TTC549 (cell line): ENCODE data around the gene DDIT3.
"Not testable (repeated sequence)": the region's sequence is repeated elsewhere in the genome, so short reads cannot be mapped to it uniquely, and the experiment has no call there.

Source experiments
- FAIRE-seq: peaks from 2 replicates; lab custom pipeline; 2012; peaks lifted over from hg19 to GRCh38; lab: Jason Lieb, UNC

The DDIT3 gene, protein sequence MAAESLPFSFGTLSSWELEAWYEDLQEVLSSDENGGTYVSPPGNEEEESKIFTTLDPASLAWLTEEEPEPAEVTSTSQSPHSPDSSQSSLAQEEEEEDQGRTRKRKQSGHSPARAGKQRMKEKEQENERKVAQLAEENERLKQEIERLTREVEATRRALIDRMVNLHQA

DNA sequence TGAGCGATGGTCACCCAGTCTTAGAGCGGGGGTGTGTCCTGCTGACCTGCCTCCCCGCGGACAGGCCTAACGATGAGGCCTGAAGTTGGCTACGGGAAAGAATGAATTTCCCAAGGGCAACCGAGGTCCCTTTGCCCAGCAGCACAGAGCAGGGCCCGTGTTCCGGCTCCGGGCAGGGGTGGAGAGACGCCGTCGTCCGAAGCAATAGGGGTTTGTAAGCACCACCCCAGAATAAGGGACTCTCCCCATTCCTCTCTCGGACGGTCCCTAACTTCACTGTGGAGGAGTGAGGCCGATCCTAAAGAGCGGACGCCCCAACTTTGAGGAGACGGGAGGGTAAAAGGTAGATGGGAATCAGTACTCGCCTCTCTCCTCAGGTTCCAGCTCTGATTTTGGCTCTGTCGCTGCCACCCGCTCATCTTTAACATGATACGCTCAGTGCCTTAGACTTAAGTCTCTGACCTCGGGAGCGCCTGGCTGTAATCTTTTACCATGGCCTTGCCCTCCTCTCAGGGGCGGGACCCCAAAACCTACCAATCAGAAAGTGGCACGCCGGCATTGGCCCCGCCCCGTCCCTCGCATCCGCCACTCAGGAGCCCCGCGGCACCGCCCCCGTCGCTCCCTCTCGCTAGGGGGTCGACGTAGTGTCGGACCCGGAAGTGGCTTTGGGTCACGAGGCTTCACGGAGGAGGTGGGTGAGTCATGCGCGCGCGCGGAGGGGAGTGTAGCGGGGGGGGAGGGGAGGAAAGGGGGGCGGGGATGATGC, at the start of gene DDIT3:
DDIT3 (minus strand) TSS at position 462 of the 766 bp plus-strand sequence. CDS start 3,108 bp downstream, outside the sequence.
- peak; percentile 82 for FAIRE-seq

DNA sequence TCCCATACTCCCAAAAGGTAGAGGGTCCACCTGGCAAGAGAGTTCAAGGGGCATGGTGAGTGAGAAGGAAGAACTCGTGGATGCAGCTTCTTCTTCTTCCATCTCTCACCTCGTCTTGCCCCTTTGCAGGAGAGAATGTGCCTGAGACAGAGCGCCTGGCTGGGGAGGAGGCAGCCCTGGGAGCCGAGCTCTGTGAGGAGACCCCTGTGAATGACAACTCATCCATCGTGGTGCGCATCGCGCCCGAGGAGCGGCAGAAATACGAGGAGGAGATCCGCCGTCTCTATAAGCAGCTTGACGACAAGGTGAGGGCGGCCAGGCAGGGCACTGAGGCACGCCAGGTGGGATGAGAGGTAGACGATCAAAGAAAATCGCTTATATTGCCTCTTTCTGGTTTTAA, 49.5 kb upstream of the DDIT3 start:
- no peak for FAIRE-seq

DNA sequence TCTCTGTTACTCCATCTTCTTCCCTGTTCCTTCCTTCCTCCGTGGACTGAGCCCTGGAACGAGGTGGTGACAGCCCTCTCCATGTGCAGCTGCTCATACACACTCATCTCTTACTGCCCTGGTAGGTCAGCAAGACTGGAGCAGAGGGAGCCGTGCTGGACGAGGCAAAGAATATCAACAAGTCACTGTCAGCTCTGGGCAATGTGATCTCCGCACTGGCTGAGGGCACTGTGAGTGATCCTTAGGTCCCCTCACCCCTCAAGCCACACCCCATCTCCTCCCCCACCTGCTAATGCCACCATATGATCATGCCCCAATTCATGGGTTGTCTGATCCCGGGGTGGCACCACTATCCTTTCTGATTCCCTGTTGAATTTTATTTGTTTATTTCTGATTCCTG, 48.5 kb upstream of the DDIT3 start:
- FAIRE-seq: no peak

DNA sequence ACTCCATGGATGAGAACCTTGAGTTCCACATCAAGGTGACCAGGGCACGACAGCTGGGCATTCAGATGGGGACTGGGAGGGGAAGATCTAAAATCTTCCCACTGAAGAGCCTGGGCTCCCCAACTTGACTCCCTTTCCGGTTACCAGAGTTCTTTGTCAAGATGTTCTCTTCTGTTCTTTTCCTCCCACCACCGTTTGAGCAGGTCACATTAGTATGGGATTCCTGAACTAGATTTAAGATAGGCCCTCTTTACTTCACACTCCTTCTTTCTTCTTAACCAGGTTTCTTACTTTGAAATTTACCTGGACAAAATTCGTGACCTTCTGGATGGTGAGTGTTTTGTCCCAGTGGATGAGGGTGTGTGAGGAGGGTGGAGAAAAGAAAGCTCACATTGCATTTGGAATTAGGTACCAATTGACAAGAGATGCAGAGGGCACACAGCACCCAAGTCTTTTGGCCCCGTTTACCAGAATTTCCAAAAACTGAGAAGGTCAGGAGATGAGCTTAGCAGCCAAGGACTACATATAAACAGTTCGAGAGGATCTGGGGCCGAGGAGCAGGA, 43.9 kb upstream of the DDIT3 start:
- FAIRE-seq: no peak

DNA sequence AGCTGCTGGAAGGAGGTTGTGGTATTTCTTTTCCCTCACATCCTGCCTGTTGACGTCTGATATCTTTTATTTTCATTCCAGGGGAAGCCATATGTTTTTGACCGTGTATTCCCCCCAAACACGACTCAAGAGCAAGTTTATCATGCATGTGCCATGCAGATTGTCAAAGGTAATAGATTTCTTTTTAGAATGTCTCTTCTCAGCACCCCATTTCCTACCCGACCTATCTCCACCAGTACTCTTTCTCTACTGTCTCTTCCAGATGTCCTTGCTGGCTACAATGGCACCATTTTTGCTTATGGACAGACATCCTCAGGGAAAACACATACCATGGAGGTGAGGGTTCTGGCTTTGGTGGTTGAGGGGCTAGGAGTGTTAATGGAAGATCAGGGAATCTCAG, 43.0 kb upstream of the DDIT3 start:
- FAIRE-seq: no peak

DNA sequence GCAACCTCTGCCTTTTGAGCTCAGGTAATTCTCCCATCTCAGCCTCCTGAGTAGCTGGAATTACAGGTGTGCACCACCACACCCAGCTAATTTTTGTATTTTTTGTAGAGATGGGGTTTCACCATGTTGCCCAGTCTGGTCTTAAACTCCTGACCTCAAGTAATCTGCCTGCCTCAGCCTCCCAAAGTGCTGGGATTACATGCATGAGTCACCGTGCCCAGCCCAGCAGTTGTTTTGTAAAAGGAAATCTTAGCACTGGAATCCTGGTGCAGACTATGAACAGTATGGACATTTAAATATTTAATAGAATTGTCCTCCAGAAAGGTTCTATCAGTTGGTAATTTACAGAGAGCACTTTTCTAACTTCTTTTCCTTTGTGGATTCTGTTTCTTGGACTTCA, 40.8 kb upstream of the DDIT3 start:
- FAIRE-seq: not testable (repeated sequence)

DNA sequence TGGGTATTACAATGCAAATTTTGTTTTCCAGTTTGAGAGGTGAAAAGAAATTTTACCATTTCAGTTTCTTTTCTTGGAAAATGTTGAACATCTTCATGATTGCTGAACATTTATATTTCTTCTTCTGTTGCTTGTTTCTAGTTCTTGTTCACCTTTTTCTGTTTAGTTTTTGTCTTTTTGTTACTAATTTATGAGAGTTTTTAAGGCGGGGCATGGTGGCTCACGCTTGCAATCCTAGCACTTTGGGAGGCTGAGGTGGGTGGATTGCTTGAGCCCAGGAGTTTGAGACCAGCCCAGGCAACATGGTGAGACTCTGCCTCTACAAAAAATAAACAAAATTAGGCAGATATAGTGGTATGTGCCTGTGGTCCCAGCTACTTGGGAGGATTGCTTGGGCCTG, 40.2 kb upstream of the DDIT3 start:
- no peak for FAIRE-seq

DNA sequence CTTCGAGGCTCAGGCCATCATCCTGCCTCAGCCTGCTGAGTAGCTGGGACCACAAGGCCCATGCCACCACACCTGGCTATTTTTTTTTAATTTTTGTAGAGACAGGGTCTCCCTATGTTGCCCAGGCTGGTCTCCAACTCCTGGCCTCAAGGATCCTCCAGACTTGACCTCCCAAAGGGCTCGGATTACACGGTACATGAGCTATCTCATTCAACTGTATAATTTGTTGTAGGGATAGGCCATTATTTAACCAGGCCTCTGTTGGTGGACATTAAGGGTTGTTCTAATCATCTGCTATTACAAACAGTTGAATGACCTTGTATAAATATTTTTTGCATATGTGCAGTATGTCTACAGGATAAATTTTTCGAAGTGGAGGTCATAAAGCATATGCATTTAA, 38.5 kb upstream of the DDIT3 start:
- FAIRE-seq: no peak

DNA sequence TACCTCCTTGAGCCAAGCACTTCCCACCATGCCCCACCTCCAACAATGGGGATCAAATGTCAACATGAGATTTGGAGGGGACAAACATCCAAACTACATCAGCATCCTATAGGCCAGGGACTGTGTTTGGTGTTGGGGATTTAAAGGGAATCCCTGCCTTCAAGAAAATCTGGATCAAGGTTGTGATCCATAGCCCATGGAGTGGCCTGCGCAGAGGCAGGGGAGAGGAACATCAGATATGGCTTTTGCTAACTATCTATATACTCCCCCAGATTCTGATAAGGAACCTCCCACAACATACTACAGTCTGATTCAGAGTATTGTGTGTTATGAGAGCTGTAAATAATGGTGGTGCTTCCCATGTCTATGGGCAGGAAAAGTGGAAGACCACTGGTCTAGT, 34.6 kb upstream of the DDIT3 start:
- FAIRE-seq: no peak

DNA sequence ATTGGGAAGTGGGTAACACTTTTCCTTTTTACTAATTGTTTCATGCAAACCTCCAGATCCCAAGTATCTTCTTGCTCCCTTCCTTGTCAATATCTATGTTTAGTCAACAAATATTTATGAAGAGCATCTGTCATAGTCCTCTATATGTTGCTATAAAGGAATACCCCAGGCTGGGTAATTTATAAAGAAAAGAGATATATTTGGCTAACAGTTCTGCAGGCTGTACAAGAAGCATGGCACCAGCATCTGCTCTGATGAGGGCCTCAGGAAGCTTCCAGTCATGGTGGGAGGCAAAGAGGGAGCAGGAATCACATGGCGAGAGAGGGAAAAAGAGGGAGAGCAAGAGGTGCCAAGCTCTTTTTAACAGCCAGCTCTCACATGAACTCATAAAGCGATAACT, 34.1 kb upstream of the DDIT3 start:
- no peak for FAIRE-seq

DNA sequence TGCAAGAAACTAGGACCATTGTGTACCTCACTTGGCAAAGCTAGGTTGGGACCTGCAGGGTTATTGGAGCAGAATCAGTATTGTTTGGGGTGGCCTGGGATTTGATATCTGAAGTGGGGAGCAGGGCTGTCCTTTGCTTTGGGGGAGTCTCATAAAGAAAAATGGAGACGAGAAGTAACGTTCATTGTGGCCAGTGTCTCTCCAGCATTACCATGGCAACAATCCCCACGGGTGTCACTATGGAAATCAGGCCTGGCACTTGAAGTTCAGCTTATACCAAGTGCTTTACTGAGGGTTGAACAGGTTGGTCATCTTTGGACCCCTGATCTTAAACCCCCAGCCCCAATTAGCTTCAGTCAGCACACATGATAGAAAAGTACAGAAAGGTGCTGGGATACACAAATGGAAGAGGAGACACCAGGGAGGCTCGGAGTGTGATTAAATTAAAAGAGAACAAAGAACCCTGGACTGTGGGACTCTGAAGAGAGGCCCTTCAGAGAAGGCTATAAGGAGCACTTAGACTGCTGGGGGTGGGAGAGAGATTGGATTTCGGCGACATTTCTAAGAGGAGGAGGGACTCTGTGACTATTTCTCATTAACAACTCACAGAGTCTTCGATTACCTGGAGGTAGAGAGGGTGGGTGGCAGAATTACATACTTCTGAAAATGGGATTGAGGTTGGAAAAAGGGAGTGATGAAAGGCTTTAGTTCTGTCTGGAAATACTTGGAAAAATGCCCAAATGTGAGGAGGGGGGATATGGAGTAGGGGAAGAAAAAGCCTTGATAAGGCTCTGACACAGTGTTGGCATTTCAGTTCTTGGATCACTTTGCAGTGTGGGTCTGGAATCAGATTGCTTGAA, 33.3 kb upstream of the DDIT3 start:
- FAIRE-seq: no peak

DNA sequence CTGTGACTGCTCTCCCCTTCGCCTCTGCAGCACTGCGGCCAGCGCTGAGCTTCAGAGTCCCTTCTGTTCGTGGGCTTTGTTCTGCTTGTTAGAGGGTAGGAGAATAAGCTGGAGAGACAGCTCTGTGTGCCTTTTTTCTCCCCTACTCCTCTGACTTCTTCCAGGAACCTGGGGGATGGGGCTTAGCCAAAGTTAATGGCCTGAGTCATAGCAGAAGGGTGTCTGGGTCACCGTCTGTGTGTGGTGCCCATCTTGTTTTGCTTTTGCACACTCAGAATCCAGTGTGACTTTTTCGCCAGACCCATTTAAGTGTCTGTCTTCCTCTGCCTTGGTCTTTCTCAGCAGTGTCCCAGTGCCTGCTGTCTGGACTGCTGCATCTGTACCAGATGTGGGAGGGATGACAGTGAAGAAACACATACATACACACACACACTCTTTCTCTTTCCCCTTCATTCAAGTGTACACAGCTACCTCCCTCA, 32.6 kb upstream of the DDIT3 start:
- FAIRE-seq: no peak

DNA sequence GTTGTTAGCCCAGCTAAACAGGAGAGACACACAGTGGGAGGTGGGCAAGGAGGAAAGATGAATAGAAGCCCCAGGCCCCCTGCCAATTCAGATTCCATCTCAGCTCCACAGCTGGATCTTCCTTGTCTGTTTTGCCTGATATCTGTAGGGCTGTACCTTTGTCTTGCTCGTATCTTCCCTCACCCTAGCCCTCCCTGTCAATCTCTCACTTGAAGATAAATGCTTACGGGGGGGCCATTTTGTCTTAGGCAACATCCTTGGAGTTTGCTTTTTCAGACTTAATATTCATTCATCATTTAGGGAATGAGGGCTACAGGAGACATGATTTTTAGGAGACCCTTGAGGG, 32.0 kb upstream of the DDIT3 start:
- no peak for FAIRE-seq

DNA sequence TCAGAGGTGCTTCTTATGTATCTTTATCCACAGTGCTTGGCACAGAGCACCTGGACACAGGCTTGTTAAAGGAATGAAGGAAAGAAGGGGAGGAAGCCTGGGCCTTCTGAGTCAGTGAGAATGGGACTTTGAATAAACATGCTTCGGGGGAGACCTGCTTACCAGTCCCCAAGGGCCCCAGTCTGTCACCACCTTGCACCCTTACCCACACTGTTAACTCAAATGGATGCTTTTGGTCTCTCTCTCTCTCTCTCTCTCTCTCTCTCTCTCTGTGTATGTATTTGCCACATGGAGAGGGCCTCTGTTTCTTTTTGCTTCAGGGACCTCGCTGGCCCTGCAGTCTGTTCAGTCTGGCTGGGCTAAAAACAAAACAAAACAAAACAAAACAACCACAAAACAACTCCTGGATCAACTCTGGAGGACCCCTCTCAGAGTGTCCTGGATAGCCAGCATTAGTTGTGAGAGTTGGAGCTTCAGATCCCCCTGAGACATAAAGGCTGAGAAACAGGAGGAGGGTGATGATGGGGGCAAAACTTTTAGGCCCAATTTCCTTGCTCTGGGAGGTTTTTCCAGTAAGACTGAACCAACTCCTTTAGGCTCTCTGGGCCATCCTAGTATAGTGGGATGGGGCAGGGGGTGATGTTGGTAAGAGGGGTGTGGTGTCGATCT, 31.5 kb upstream of the DDIT3 start:
- no peak for FAIRE-seq

DNA sequence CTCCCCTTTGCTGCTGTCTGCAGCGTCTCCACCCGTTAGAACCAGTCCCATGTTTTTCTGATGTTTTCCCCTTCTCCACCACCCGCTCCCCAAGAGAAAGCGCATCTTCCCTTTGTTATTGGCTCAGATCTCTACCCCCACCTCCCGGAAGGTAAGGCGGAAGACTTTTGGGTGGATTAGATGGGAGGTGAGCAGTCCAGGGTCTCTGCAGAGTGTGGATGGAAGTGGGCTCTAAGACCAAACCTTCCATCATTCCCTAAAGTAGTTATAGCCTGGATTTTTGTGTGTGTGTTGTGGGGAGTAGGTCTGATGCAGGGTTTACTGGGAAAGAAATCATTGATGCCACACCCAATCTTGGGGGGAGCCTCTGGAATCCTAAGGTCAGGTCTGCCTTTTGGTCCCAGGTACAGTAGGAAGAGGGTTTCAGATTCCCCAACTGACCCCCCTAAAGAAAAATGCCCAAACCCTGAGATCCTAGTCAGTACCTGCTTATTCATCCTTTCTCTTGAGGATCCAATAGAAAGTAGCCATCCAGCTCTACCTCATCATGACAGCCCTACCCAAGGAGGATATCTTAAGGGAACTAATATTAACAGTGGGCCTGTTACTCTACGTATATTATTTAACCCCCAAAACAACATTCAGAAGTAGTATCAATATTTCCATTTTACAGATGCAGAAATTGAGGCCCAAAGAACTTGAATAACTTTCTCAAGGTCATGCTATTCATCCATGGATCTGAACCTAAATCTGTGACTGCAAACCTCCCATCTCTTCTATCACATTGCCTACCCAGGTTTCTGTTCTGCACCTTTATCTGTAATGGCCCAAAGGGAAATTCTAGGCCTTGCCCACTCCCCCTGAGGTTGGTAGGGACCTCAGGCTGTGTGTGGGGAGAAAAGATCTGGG, 30.6 kb upstream of the DDIT3 start:
- FAIRE-seq: no peak

DNA sequence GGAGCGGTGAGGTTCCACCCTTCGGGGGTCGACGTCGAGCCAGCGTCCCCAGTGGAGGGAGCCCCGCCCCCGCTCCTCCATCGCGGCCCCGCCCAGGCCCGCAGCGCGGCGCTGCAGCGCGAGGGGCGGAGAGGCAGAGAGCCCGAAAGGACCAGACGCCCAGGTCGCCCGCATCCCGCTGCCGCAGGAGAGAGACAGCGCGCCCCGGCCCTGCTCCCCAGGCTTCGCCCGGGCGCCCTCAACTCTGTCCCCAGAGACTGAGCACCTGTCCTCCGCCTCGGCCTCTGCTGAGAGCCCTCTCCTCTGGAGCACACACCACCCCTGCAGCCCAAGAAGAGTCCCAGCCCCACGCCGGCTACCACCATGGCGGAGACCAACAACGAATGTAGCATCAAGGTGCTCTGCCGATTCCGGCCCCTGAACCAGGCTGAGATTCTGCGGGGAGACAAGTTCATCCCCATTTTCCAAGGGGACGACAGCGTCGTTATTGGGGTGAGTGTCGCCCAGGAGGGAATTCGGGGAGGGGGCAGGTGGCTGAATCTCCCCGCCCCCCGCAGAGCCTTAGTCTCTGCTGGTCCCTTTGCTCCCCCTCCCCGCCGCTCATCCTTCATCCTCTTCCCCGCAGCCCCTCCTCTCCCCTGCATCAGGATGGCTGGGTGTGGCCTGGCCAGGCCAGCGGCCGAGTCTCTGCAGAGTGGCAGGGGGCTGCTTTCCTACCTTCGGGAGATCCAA, 29.8 kb upstream of the DDIT3 start, which contains the start of gene KIF5A:
KIF5A (plus strand) TSS at position 136 of the 732 bp plus-strand sequence; CDS start at position 364, 228 bp downstream.
- FAIRE-seq: no peak

DNA sequence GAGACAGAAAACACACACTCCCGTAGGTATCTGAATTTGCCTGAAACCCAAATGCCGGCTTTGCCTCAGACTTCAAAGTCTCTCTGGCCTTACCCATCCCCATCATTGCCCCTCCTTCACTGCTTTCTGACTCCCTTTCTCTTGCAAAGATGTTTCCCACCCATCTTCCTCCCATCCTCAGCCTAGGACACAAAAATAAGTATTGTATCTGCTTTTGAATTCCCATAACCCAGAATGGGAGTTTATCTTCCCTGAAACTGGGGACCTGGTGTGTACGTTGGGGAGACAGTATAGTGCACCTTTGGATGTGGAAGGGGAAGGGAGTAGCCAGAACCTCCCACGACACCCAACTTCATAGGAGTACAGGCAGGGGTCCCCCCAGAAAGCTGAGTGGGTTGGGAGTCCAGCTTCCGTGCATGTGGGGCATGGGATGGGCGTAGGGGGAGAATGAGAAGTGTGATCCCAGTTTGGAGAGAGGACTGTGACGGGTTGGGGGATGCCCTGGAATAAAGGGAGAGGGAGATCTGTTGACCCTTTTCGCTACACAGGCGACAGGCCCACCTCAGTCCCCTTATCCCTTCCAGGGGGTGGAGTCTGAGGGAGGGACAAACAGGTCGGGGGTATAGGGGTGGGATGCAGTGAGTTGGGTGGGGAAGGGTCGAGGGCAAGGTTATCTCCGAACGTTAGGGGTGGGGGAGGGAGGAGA, 29.0 kb upstream of the DDIT3 start:
- no peak for FAIRE-seq

DNA sequence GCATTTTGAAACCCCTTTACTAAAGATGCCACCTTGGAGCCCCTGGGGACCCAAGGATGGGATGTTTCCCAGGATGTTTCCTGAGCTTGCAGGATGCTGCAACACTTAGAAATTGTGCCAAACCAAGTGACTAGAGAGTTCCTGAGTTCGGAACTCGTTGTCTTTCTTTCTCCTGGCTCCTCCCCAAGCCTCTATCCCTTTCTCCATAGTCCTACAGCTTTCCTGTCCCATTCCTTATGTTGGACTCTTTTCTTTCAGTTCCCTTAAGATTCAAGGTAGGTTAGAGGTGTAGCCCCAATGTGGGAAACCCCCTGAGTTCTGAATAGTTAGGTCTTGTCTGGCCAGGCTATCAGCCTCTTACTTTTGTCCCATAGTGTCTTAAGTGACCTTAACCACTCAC, 28.2 kb upstream of the DDIT3 start:
- no peak for FAIRE-seq

DNA sequence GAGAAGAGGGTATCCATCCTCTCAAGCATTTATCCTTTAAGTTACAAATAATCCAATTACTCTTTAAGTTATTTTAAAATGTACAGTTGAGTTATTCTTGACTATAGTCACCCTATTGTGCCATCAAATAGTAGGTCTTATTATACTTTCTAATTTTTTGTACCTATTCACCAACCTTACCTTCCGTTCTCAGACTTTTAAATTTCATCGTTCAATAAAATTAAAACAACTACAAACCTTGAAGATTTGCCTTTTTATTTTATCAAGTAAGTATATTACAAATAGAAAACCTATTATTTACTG, 27.6 kb upstream of the DDIT3 start:
- no peak for FAIRE-seq
